ENCODE results near the gene PLD3.

The PLD3 gene

DNA sequence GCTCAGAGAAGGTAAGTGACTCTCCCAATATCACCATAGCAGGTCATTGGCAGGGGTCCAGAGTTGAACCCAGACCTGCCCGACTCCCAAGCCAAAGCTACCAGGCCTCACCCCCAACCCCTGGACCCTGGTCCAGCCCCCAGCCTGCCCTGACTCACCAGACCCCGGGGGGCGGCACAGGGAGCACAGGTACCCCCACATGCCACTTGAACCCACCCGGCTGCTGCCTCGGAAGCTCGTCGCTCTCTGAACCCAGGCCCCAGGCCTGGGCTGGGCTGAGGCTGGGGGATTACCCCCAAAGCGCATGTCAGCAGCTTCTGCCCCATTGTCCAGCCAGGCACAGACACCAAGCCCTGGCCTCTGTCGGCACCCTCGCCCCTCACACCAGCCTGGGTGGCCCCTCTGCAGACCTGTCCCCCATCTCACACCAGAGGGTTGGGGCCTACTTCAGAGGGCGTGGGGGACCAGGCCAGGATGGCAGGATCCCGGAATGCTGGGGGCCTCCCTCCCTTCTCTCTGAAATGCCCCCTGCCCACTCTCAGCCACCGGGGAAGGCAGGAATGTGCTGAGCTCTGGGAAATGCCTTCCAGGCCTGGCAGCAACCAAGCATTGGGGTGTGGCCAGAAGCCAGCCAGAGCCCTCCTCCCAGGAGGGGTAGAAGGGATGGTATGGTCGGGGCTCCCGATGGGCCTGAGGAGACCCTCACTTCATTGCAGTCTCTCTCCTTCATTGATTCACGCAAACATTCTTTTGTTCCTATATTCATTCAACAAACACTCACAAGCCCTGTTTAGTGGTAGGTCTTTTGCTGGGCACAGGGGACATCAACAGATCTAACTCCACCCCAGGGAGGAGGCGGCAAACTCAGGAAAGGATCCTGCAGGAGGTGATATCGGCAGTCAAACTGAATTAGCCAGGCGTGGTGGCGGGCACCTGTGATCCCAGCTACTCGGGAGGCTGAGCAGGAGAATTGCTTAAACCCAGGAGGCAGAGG is 66.3 kb downstream of the PLD3 start:
- DNase-seq, result no peak

GRCh38 chr19:40415768-40416167 is 67.3 kb downstream of the PLD3 start:
- no peak for DNase-seq

- peak in 1 of 5 donors; percentile 40 for DNase-seq
Observed at GRCh38 chr19:40416918-40417642, 68.6 kb downstream of the PLD3 start.

GRCh38 chr19:40417643-40417981 is 69.1 kb downstream of the PLD3 start:
- no peak for DNase-seq

GRCh38 chr19:40418040-40418439 is 69.5 kb downstream of the PLD3 start:
- no peak for DNase-seq

DNA sequence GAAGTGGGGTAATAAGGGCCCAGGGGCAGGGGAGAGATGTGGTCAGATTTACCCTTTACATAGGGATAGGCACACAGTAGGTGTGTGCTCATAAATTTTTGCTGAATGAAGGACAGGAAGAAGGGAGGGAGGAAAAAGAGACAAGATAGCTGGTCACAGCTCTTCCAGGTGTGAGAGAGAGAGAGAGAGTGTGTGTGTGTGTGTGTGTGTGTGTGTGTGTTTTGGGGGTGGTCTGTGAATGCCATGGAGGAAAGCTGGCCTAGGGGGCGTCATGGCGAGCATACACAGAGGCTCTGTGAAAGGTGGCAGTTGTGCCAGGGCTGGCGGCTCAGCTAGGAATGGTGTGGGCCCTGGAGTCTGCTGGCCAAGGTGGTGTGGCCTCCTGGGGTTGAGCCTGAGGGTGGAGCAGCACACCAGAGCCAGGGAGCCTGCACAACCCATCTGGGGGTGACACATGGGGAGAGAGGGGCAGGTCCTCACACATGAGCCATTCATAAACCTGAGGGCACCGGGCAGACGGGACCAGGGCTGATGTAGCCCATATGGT is 70.6 kb downstream of the PLD3 start:
- DNase-seq, result no peak

DNA sequence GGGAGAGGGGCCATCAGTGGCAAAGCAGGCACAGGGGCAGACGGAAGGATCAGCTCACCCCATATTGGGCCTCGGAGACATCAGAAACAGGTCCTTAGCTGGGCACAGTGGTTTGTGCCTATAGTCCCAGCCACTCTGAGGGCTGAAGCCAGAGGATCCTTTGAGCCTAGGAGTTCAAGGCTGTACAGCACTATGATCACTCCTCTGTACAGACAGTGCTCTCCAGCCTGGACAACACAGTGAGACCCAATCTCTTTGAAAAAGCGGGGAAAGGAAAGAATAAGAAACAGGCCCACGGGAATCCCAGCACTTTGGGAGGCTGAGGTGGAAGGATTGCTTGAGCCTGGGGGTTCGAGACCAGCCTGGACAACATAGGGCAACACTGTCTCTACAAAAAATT is 71.3 kb downstream of the PLD3 start:
- no peak for DNase-seq

- no peak for DNase-seq
Observed at GRCh38 chr19:40420451-40420765, 71.9 kb downstream of the PLD3 start.

DNA sequence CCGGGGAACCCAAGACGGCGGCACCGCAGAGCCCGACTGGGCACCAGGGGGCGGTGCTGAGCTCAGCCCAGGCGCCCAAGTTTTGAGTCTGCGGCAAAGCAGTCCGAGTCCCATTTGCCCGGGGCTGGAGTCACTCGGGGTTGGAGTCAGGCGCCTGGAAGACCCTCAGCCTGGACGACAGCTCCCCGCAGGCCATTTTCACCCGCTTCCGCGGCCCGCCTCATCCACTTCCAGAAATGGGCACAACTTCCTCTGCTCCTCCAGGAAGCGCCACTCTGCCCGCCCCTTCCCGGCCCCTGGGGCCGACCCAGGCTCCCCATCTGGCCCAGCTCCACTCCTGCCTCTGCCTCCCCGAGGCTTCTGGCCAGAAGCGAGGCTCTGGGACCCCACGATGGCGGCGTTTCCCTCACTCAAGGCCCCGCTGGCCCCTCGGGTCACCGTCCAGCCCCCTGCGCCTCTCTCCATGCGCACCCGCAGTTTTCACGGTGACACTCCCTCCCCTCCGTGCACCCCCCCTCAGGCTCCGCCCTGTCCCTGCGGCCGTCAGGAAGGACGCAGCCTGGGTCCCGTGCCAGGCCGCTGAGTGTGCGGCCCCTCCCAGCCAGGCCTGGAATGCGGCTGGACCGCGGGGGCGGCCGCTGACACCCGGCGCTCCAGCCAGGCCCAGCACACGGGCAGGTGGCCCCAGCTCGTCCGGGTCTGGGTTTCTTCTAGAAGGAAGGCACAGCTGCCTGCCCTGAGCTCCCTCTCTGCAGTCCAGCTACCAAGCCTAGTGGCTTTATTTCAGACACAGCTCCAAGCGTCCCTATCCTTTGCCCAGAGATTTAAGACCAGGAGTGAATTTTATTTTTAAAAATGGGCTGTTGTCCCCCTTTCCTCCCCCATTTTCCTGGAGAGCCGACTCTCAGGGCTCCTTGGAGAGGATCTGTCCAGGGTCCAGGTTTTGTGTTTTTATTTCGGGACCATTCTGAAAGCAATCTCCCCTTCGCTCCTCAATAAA is 72.6 kb downstream of the PLD3 start:
- DNase-seq, result peak; percentile 48 to 81 (median 61)

DNA sequence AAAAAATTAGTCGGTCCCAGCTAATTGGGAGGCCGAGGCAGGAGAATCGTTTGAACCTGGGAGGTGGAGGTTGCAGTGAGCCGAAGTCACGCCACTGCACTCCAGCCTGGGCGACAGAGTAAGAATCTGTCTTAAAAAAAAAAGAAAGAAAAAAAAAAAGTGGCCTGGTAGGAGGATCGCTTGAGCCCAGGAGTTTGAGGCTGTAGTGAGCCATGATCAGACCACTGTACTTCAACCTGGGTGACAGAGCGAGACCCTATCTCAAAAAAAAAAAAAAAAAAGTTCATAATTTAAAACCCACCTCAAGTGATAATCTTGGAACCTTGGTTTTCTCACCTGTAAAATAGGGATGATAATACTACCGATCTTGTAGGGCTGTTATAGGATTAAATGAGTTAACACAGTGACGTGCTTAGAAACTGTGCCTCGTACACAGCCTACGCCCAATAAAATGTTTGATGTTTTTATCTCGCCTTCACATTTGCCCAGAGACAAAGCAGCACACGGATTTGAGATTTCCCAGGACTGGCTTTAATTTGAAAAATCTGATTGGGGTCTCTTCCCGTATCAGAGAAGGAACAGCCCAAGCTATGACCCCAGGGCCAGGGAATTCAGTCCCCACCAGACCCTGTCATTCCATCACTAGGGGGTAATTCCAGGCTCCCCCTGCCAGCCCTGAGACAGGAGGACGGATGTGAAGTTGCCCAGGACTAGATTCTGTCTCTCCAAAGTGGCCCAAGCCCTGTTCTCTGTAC is 73.7 kb downstream of the PLD3 start:
- DNase-seq, result no peak

GRCh38 chr19:40422748-40423566 is 74.5 kb downstream of the PLD3 start:
- no peak for DNase-seq

GRCh38 chr19:40423938-40424337 is 75.4 kb downstream of the PLD3 start:
- DNase-seq, result no peak

GRCh38 chr19:40424637-40425449 is 76.3 kb downstream of the PLD3 start:
- DNase-seq, result peak in 1 of 5 donors; percentile 34

DNA sequence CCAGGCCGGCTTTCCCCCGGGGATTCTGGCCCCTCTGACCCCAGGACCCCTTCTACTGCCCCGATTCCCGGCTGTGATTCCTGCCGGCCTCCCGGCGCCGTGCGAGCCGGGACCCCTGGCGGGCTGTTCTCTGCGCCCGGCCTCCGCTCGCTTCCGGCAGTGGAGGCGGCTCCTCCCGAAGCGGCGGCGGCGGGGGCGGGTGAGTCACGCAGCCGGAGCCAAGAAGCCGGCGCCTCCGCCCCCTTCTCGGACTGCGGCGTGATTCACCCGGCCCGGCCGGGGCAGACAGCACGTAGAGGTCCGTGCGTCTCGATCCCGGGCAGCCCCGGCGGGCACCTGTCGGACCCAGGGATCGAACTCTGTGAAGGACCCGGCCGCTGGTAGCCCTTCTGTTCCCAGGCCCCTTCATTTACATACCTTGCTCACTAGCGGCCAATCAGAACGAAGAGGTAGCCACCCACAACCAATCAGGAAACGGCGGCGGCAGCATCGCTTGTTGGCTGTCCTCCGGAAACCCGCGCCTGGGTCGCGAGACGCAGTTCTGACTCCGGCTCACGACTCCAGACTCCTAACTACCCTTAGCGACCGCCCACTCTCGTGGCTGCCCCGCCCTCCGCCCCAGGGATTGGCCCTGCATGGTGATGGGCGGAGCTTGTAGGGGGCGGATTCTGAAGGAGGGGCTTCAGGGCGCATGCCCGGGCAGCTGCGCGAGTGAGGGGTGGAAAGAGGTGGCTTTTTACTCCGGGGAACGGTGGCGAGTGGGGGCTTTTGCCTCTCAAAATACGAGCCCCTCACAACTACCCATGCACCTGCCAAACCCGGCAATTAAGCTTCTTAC is 77.2 kb downstream of the PLD3 start, which contains the start of gene SERTAD1:
Gene SERTAD1, minus strand, starts transcription at position 543 of the 838 bp plus-strand sequence. CDS start 2,446 bp downstream, outside the sequence.
- peak; percentile 100 for DNase-seq
